A549 (cell line): ENCODE data around the gene ROBO1. TPM values are rescaled to one million over a fixed set of nuclear protein-coding genes. Genes with fewer than 3 reads are reported as not detected.

Source experiments
- ATAC-seq, 2 experiments: fragments of 200-7000 bp in 1 of 2; fragments of >200 bp in 1 of 2; cut with Nextera tagmentation in 1 of 2; cut with Tn5 transposase in 1 of 2; 3 replicates each; pipeline versions ENCODE4 v1.8.0 to v1.9.1; 2018 to 2020; ENCODE audit warnings: mild to moderate bottlenecking in 1 of 2, moderate library complexity in 1 of 2
- CTCF ChIA-PET: fragments of 300-600 bp; sonication (Branson Sonifier 250); formaldehyde crosslinking; extraction: SDS; loops from one replicate; lab custom pipeline; 2021; ENCODE audit warnings: antibody characterized with exemption, inconsistent platforms; lab: Yijun Ruan, JAX
- POLR2A ChIA-PET: fragments of 350-600 bp; formaldehyde crosslinking; extraction: SDS; loops from one replicate; lab custom pipeline; 2021; ENCODE audit warnings: antibody characterized with exemption, inconsistent platforms; lab: Yijun Ruan, JAX
- DNase-seq, 2 experiments: peaks; one replicate each; pipeline versions ENCODE4 v3.0.0 to v3.0.0-alpha.2; 2011 to 2016; ENCODE audit warnings: low read depth in 1 of 2, low spot score in 1 of 2
- FAIRE-seq: peaks from 2 replicates; lab custom pipeline; 2011; peaks lifted over from hg19 to GRCh38; lab: Jason Lieb, UNC
- H3K27ac ChIP-seq, 2 experiments: fragments of >200 bp; sonication (Bioruptor Twin); formaldehyde crosslinking; 3 replicates each; pipeline ENCODE4 v1.5.1; 2016 to 2017
- H3K4me1 ChIP-seq: fragments of >200 bp; sonication (Bioruptor Twin); formaldehyde crosslinking; 3 replicates; pipeline ENCODE4 v1.6.1; 2016
- H3K4me2 ChIP-seq: fragments of >200 bp; sonication (Bioruptor Twin); formaldehyde crosslinking; 3 replicates; pipeline ENCODE4 v1.6.1; 2016
- H3K4me3 ChIP-seq: fragments of >200 bp; sonication (Bioruptor Twin); formaldehyde crosslinking; 3 replicates; pipeline ENCODE4 v1.5.1; 2016
- H3K9me3 ChIP-seq: fragments of >200 bp; sonication (Bioruptor Twin); formaldehyde crosslinking; 3 replicates; pipeline ENCODE4 v1.6.1; 2016
- BHLHE40 ChIP-seq: IDR thresholded peaks from 2 replicates; pipeline ENCODE4 v1.6.1; 2012; ENCODE audit warnings: low read depth, low read length, inconsistent platforms
- CEBPB ChIP-seq, 2 experiments: fragments of >200 bp in 1 of 2; sonication (Bioruptor Twin) in 1 of 2; formaldehyde crosslinking in 1 of 2; IDR thresholded peaks; 2 replicates each; pipeline ENCODE4 v1.6.1; 2012 to 2016
- CHD2 ChIP-seq: fragments of 150-350 bp; IDR thresholded peaks from 2 replicates; pipeline ENCODE4 v1.6.1; 2014; ENCODE audit warnings: low read length; ENCODE audit not compliant: partially characterized antibody
- CHD4 ChIP-seq: fragments of 200-600 bp; sonication (generic); IDR thresholded peaks from 2 replicates; pipeline ENCODE4 v1.6.1; 2016; ENCODE audit warnings: antibody characterized with exemption, mild to moderate bottlenecking, borderline replicate concordance
- EHF ChIP-seq: fragments of 250-450 bp; sonication (Bioruptor Pico); IDR thresholded peaks from 2 replicates; pipeline ENCODE4 v1.5.0; 2020; ENCODE audit warnings: mild to moderate bottlenecking
- FOSB ChIP-seq: fragments of 250-450 bp; sonication (Bioruptor Pico); IDR thresholded peaks from 2 replicates; pipeline ENCODE4 v1.5.0; 2020; ENCODE audit warnings: mild to moderate bottlenecking, moderate library complexity
- GATA3 ChIP-seq: IDR thresholded peaks from 2 replicates; pipeline ENCODE4 v1.6.1; 2012; ENCODE audit warnings: borderline replicate concordance
- HOXA7 ChIP-seq: fragments of 250-450 bp; sonication (Bioruptor Pico); IDR thresholded peaks from 2 replicates; pipeline ENCODE4 v1.5.0; 2020; ENCODE audit warnings: mild to moderate bottlenecking, moderate library complexity
- HOXB13 ChIP-seq: fragments of 250-450 bp; sonication (Bioruptor Pico); IDR thresholded peaks from 2 replicates; pipeline ENCODE4 v1.5.0; 2020; ENCODE audit warnings: low read depth, mild to moderate bottlenecking, moderate library complexity
- JUN ChIP-seq, 2 experiments: fragments of >200 bp; sonication (Bioruptor Twin); formaldehyde crosslinking; IDR thresholded peaks; 2 replicates in 1 of 2; 3 replicates in 1 of 2; pipeline ENCODE4 v1.6.1; 2016 to 2017
- JUNB ChIP-seq: fragments of >200 bp; sonication (Bioruptor Twin); formaldehyde crosslinking; IDR thresholded peaks from 2 replicates; pipeline ENCODE4 v1.6.1; 2016
- KDM5A ChIP-seq: fragments of 200-600 bp; sonication (generic); IDR thresholded peaks from 2 replicates; pipeline ENCODE4 v1.6.1; 2016; ENCODE audit warnings: antibody characterized with exemption, mild to moderate bottlenecking
- MAZ ChIP-seq: fragments of 150-350 bp; IDR thresholded peaks from 2 replicates; pipeline ENCODE4 v1.6.1; 2014; ENCODE audit warnings: antibody characterized with exemption, low read depth, low read length, borderline replicate concordance
- MYC ChIP-seq: IDR thresholded peaks from 2 replicates; pipeline ENCODE4 v1.6.1; 2012; ENCODE audit warnings: mild to moderate bottlenecking, inconsistent platforms, low read length, improper control_type of control experiment, borderline replicate concordance
- NFE2L2 ChIP-seq: fragments of 150-350 bp; conservative IDR thresholded peaks from 2 replicates; pipeline ENCODE4 v1.6.1; 2014; ENCODE audit warnings: low read length
- NR3C1 ChIP-seq: fragments of >200 bp; sonication (Bioruptor Twin); formaldehyde crosslinking; IDR thresholded peaks from 3 replicates; pipeline ENCODE4 v1.6.1; 2017
- PHF8 ChIP-seq: fragments of 200-600 bp; sonication (generic); IDR thresholded peaks from 2 replicates; pipeline ENCODE4 v1.6.1; 2016; ENCODE audit warnings: low read depth, mild to moderate bottlenecking, antibody characterized with exemption, moderate library complexity, borderline replicate concordance
- RARB ChIP-seq: fragments of 250-450 bp; sonication (Bioruptor Pico); IDR thresholded peaks from 2 replicates; pipeline ENCODE4 v1.8.0; 2021; ENCODE audit warnings: mild to moderate bottlenecking, moderate library complexity
- RCOR1 ChIP-seq: fragments of 150-350 bp; IDR thresholded peaks from 2 replicates; pipeline ENCODE4 v1.6.1; 2014; ENCODE audit warnings: antibody characterized with exemption, low read length, low read depth
- RFX5 ChIP-seq: fragments of 450-650 bp; IDR thresholded peaks from 2 replicates; pipeline ENCODE4 v1.7.1; 2014; ENCODE audit warnings: antibody characterized with exemption, mild to moderate bottlenecking, moderate library complexity
- SMC3 ChIP-seq: fragments of >200 bp; sonication (Bioruptor Twin); formaldehyde crosslinking; IDR thresholded peaks from 3 replicates; pipeline ENCODE4 v1.6.1; 2018; ENCODE audit warnings: inconsistent platforms
- TFCP2L1 ChIP-seq: fragments of 250-450 bp; sonication (Bioruptor Pico); IDR thresholded peaks from 2 replicates; pipeline ENCODE4 v1.5.0; 2021; ENCODE audit warnings: mild to moderate bottlenecking
- TP53 ChIP-seq: fragments of 250-450 bp; sonication (Bioruptor Pico); IDR thresholded peaks from 2 replicates; pipeline ENCODE4 v1.5.0; 2021; ENCODE audit warnings: mild to moderate bottlenecking, moderate library complexity
- ZC3H11A ChIP-seq: fragments of 450-650 bp; IDR thresholded peaks from 2 replicates; pipeline ENCODE4 v1.6.1; 2014; ENCODE audit warnings: antibody characterized with exemption, mild to moderate bottlenecking
- ZSCAN20 ChIP-seq: fragments of 250-450 bp; sonication (Bioruptor Pico); IDR thresholded peaks from 2 replicates; pipeline ENCODE4 v1.8.0; 2022; ENCODE audit warnings: mild to moderate bottlenecking, moderate library complexity
- WGBS: methylation state at CpG from one replicate; pipeline ENCODE4 v1.1.6; 2017; ENCODE audit errors: missing lambda C conversion rate; 5-methylcytosine and 5-hydroxymethylcytosine counted together
- polyA plus RNA-seq, 4 experiments: library from polyadenylated mRNA; depleted of rRNA in 3 of 4; stranded (reverse); fragments of >200 nt; fragmentation: RNase III in 1 of 4; extraction: RNeasy Plus Mini Kit Qiagen cat#74134 plus additional on column Dnase treatment in 1 of 4; gene quantifications; 2 replicates in 3 of 4; 3 replicates in 1 of 4; pipeline ENCODE4 v1.2.3, GENCODE V29; 2011 to 2017
- TF ChIP-seq, protein P1 (sequence below): fragments of >200 bp; sonication (Bioruptor Twin); formaldehyde crosslinking; IDR thresholded peaks from 3 replicates; pipeline ENCODE4 v1.6.1; 2016
- TF ChIP-seq, protein P2 (sequence below): IDR thresholded peaks from 2 replicates; pipeline ENCODE4 v1.6.1; 2012
- TF ChIP-seq, protein P3 (sequence below): fragments of 250-450 bp; sonication (Bioruptor Pico); IDR thresholded peaks from 2 replicates; pipeline ENCODE4 v1.5.0; 2020; ENCODE audit warnings: low read depth, mild to moderate bottlenecking, moderate library complexity
- TF ChIP-seq, protein P4 (sequence below): fragments of 150-350 bp; IDR thresholded peaks from 2 replicates; pipeline ENCODE4 v1.6.1; 2014; ENCODE audit warnings: low read depth, mild to moderate bottlenecking, low read length

ROBO1 gene
- polyA plus RNA-seq, 2 of the 4 experiments (the other 2 are of a cell fraction), result 25.3 to 35.6 TPM

DNA sequence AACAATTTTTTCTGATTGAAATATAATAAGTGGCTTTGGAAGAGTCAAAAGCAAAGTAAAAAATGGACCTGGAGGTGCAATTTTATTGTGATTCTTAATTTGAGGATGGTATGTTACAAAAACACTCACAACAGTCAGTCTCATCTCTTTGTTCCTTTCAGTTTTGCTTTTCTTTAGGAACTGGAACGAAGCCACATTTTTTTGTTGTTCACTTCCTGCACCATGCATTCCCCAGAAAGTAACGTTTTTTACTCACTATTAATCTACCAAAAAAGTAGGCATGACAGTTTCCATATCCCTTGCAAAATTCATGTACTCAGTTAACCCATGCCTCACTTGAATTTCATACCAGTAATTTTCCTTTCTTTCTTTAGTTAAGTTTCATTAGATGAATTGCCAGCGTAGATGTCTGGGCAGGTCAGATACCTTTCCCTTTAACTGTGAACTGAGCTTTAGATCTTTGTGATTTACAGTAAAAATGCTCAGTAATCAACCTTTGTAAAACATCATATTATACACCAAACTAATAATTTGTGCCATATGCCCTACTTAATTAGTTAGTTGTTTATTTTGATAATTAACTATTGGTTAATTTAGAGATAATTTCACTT, 384.3 kb downstream of the ROBO1 start (continued):
- no peak for TF ChIP-seq GATA3
- no peak for TF ChIP-seq KDM5A
- no peak for TF ChIP-seq NR3C1

DNA sequence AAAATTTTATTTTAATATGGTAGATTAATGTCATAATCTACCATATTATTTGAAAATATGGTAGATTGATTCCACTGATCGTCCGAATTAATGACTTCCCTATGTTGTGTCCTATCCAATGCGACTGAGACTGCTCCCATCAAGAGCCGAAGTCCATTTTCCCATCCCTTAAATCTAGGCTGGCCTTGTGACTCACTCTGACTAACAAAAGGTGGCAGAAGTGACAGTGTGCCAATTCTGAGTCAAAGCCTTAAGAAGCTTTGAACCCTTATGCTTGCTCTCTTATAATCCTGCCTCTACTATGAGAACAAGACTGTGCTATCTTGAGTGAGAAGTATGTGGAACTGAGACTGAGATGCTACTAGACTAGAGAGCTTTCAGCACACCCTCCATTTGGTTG, 387.2 kb downstream of the ROBO1 start:
- DNase-seq (no peak), FAIRE-seq (no peak)
- Histone ChIP-seq H3K4me1 (no peaks in the 10 kb centered on the region), H3K4me3 (no peak overlapping the region), H3K4me2 (no peak overlapping the region), H3K27ac (no peak overlapping the region)
- POLR2A ChIA-PET, result no interaction called here
- CTCF ChIA-PET, result no interaction called here
- no peak for TF ChIP-seq NFE2L2
- TF ChIP-seq HOXA7 (CRISPR knock-in tag), result no peak
- TF ChIP-seq GATA3, result no peak
- TF ChIP-seq, protein P1, sequence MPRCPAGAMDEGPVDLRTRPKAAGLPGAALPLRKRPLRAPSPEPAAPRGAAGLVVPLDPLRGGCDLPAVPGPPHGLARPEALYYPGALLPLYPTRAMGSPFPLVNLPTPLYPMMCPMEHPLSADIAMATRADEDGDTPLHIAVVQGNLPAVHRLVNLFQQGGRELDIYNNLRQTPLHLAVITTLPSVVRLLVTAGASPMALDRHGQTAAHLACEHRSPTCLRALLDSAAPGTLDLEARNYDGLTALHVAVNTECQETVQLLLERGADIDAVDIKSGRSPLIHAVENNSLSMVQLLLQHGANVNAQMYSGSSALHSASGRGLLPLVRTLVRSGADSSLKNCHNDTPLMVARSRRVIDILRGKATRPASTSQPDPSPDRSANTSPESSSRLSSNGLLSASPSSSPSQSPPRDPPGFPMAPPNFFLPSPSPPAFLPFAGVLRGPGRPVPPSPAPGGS, result no peak
- no peak for TF ChIP-seq HOXB13 (CRISPR knock-in tag)
- no peak for TF ChIP-seq MYC
- no peak for TF ChIP-seq JUN (IDR thresholded peaks at IDR 0.05)
- no peak for TF ChIP-seq CHD2
- TF ChIP-seq EHF (CRISPR knock-in tag), result no peak
- no peak for TF ChIP-seq TFCP2L1
- no peak for TF ChIP-seq CEBPB (IDR thresholded peaks at IDR 0.05)
- TF ChIP-seq MAZ, result no peak
- TF ChIP-seq JUNB, result no peak
- no peak for TF ChIP-seq RARB (CRISPR knock-in tag)
- TF ChIP-seq, protein P2, sequence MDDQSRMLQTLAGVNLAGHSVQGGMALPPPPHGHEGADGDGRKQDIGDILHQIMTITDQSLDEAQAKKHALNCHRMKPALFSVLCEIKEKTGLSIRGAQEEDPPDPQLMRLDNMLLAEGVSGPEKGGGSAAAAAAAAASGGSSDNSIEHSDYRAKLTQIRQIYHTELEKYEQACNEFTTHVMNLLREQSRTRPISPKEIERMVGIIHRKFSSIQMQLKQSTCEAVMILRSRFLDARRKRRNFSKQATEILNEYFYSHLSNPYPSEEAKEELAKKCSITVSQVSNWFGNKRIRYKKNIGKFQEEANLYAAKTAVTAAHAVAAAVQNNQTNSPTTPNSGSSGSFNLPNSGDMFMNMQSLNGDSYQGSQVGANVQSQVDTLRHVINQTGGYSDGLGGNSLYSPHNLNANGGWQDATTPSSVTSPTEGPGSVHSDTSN, result no peak
- no peak for TF ChIP-seq FOSB (CRISPR knock-in tag)
- TF ChIP-seq, all 56 proteins: peak for 0
- H3K9me3 ChIP-seq, result no peaks in the 10 kb centered on the region
- 15% methylated on average over 4 of the region's 4 CpGs for WGBS
- no peak for ATAC-seq

DNA sequence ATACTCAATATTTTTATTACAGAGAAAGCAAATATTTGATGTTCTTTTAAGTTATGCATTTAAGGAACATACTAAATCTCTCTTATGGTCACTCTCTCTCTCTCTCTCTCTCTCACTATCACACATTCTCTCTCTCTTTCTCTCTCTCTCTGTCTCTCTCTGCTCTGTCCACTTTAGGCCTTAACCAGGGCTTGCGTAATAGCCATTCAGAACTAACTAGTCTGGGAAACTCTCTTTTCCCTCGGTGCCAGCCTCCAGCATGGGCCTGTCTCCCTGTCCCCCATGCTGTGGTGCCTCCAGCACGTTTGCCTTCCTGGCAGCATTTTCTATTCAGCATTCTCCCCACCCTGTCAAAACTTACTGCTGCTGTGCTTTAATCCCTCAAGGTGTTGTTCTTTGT, 389.7 kb downstream of the ROBO1 start:
- no peak for FAIRE-seq
- ChIA-PET POLR2A (no interaction called here), CTCF (interaction anchor here (0.6 kb wide), 1 partner anchor 718 kb away, joined by 4 read pairs; no protein-coding TSS in a partner anchor)
- no peak overlapping the region for H3K27ac ChIP-seq
- H3K9me3 ChIP-seq, result no peaks in the 10 kb centered on the region
- H3K4me2 ChIP-seq, result no peak overlapping the region
- DNase-seq, result no peak
- TF ChIP-seq CHD4 (no peak), ZSCAN20 (CRISPR knock-in tag) (no peak), TFCP2L1 (no peak), JUN (IDR thresholded peaks at IDR 0.05) (no peak), RARB (CRISPR knock-in tag) (no peak), SMC3 (no peak), BHLHE40 (no peak), RCOR1 (no peak), PHF8 (no peak), TP53 (no peak), RFX5 (no peak), ZC3H11A (no peak)
- TF ChIP-seq, protein P3, sequence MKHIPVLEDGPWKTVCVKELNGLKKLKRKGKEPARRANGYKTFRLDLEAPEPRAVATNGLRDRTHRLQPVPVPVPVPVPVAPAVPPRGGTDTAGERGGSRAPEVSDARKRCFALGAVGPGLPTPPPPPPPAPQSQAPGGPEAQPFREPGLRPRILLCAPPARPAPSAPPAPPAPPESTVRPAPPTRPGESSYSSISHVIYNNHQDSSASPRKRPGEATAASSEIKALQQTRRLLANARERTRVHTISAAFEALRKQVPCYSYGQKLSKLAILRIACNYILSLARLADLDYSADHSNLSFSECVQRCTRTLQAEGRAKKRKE (CRISPR knock-in tag), result no peak
- TF ChIP-seq, protein P4, sequence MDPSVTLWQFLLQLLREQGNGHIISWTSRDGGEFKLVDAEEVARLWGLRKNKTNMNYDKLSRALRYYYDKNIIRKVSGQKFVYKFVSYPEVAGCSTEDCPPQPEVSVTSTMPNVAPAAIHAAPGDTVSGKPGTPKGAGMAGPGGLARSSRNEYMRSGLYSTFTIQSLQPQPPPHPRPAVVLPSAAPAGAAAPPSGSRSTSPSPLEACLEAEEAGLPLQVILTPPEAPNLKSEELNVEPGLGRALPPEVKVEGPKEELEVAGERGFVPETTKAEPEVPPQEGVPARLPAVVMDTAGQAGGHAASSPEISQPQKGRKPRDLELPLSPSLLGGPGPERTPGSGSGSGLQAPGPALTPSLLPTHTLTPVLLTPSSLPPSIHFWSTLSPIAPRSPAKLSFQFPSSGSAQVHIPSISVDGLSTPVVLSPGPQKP, result no peak
- 19% methylated on average over 3 of the region's 3 CpGs for WGBS
- no peaks in the 10 kb centered on the region for H3K4me1 ChIP-seq
- ATAC-seq, result no peak
- H3K4me3 ChIP-seq, result no peak overlapping the region
